GM19351 (cell line): Measurements from ENCODE around the gene RPL31.
"Not testable (repeated sequence)": the region's sequence is repeated elsewhere in the genome, so short reads cannot be mapped to it uniquely, and the experiment has no call there.

Experiments used
- ATAC-seq: cut with Tn5 transposase; IDR thresholded peaks from one replicate; pipeline ENCODE4 v1.9.1; 2021; ENCODE audit warnings: mild to moderate bottlenecking, moderate library complexity; ENCODE audit not compliant: unreplicated experiment

Gene RPL31

GRCh38 chr2:101023327-101024107 is 21.4 kb downstream of the RPL31 start:
- ATAC-seq = no peak

- ATAC-seq = no peak
Measured at GRCh38 chr2:101025561-101025960, 23.5 kb downstream of the RPL31 start.

- ATAC-seq = no peak
Measured at GRCh38 chr2:101026253-101026701, 24.2 kb downstream of the RPL31 start.

- no peak for ATAC-seq
Measured at GRCh38 chr2:101026923-101027469, 24.9 kb downstream of the RPL31 start.

- ATAC-seq = no peak
Measured at GRCh38 chr2:101027852-101028251, 25.8 kb downstream of the RPL31 start.

- no peak for ATAC-seq
Measured at GRCh38 chr2:101030866-101031554, 28.9 kb downstream of the RPL31 start.

GRCh38 chr2:101032084-101032776 is 30.1 kb downstream of the RPL31 start:
- ATAC-seq = no peak

- no peak for ATAC-seq
Measured at GRCh38 chr2:101036562-101036961, 34.5 kb downstream of the RPL31 start.

GRCh38 chr2:101037161-101037755 is 35.2 kb downstream of the RPL31 start:
- no peak for ATAC-seq

GRCh38 chr2:101038455-101039255 is 36.6 kb downstream of the RPL31 start:
- ATAC-seq = no peak

GRCh38 chr2:101040072-101040471 is 38.0 kb downstream of the RPL31 start:
- ATAC-seq = no peak

GRCh38 chr2:101040761-101041160 is 38.7 kb downstream of the RPL31 start:
- ATAC-seq = no peak

- no peak for ATAC-seq
Measured at GRCh38 chr2:101041413-101041812, 39.3 kb downstream of the RPL31 start.

- ATAC-seq = no peak
Measured at GRCh38 chr2:101045330-101045729, 43.2 kb downstream of the RPL31 start.

- ATAC-seq = no peak
Measured at GRCh38 chr2:101047075-101047766, 45.1 kb downstream of the RPL31 start.

GRCh38 chr2:101047774-101048173 is 45.7 kb downstream of the RPL31 start:
- no peak for ATAC-seq

GRCh38 chr2:101048756-101049155 is 46.7 kb downstream of the RPL31 start:
- ATAC-seq = no peak

- not testable (repeated sequence) for ATAC-seq
Measured at GRCh38 chr2:101050886-101051285, 48.8 kb downstream of the RPL31 start.

GRCh38 chr2:101052147-101052546 is 50.1 kb downstream of the RPL31 start:
- no peak for ATAC-seq

GRCh38 chr2:101053117-101053516 is 51.0 kb downstream of the RPL31 start:
- ATAC-seq = no peak
